Immature natural killer cell (primary cell): ENCODE results near the gene OGFOD2. TPM values are rescaled to one million over a fixed set of nuclear protein-coding genes. Genes with fewer than 3 reads are reported as not detected.
A peak's percentile ranks its signal among the peaks of the same experiment; 100 is the strongest.

Source experiments
- DNase-seq, 3 donors: peaks; one replicate each; pipeline ENCODE4 v3.0.0; 2022; ENCODE audit warnings: mixed read lengths in 1 of 3
- H3K27ac Mint-ChIP-seq, 6 donors: one replicate each; pipeline ENCODE4 v1.8.0; 2020; ENCODE audit warnings: mixed read lengths in 6 of 6, mild to moderate bottlenecking in 5 of 6, inconsistent platforms in 4 of 6, moderate library complexity in 3 of 6
- H3K27me3 Mint-ChIP-seq, 3 donors: one replicate each; pipeline ENCODE4 v1.8.0; 2020 to 2021; ENCODE audit warnings: low read depth in 3 of 3, mild to moderate bottlenecking in 3 of 3, mixed read lengths in 3 of 3, moderate library complexity in 3 of 3, inconsistent platforms in 1 of 3
- H3K36me3 Mint-ChIP-seq, 3 donors: one replicate each; pipeline ENCODE4 v1.8.0; 2020; ENCODE audit warnings: mixed read lengths in 3 of 3, inconsistent platforms in 2 of 3, mild to moderate bottlenecking in 2 of 3
- H3K4me1 Mint-ChIP-seq, 2 donors: one replicate each; pipeline ENCODE4 v1.8.0; 2020; ENCODE audit warnings: inconsistent platforms in 2 of 2, mild to moderate bottlenecking in 2 of 2, mixed read lengths in 2 of 2, moderate library complexity in 1 of 2
- H3K4me3 Mint-ChIP-seq, 5 donors: one replicate each; pipeline ENCODE4 v1.8.0; 2020; ENCODE audit warnings: mild to moderate bottlenecking in 5 of 5, mixed read lengths in 5 of 5, inconsistent platforms in 3 of 5, moderate library complexity in 3 of 5
- H3K9me3 Mint-ChIP-seq, 6 donors: one replicate each; pipeline ENCODE4 v1.8.0; 2020; ENCODE audit warnings: mild to moderate bottlenecking in 6 of 6, mixed read lengths in 6 of 6, inconsistent platforms in 4 of 6, moderate library complexity in 3 of 6
- polyA plus RNA-seq, 3 donors: library from polyadenylated mRNA; unstranded; fragments of 300-500 nt; fragmentation: Illumina TruSeq; gene quantifications; one replicate each; pipeline ENCODE4 v1.2.3, GENCODE V29; 2021

The OGFOD2 gene
- polyA plus RNA-seq, 3 donors from 2014 or later, result 14.4 to 16.6 (median 16.3) TPM

DNA sequence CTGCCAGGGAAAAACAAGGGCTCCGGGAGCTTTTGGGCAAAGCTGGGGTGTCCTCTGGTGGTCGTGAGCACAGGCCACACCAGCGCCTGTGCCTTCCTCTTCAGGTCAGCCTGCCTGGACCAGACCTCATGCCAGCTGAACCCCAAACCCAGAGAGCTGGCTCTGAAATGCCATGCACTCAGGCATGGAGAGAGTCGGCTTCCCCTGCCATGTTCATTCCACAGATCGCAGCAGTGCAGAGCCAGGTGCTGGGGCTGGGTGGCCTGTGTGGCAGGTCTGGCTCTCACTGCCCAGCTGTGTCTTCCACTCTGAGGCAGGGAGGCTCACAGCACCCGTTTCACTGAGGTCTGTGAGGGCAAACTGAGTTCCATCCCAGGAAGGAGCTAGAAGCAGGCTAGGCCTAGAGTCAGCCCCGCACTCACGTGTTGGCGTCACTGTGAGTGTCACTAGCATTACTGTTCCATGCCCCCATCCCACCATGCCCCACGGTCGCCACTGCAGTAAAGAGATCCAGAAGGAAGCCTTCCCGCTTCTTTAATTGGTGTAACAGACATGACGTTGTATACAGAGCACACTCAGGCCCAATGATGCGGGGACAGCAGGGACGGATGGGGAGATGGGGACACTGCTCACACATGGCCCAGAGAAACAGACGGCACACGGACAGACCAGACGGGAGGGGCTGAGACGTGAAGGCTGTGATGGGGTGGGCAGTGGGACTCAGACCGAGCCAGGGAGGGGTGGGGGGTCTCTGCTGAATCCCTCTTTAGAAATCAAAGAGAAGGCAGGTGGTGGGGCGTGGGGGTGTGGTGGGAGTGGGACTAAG, 8.1 kb downstream of the OGFOD2 start:
- DNase-seq, result no peak
- no peaks in the 10 kb centered on the region for H3K9me3 Mint-ChIP-seq
- H3K4me3 Mint-ChIP-seq, result peak overlapping the region; percentile 19 to 65 (median 40)
- peak overlapping the region; percentile 53 to 86 (median 75) for H3K27ac Mint-ChIP-seq
- H3K4me1 Mint-ChIP-seq, result peaks cover 48 to 56% of the 10 kb centered on the region in 2 donors
- peaks cover 0 to 10% (median 3%) of the 10 kb centered on the region in 3 donors for H3K27me3 Mint-ChIP-seq
- H3K36me3 Mint-ChIP-seq, result peaks cover 0 to 11% (median 5%) of the 10 kb centered on the region in 3 donors

DNA sequence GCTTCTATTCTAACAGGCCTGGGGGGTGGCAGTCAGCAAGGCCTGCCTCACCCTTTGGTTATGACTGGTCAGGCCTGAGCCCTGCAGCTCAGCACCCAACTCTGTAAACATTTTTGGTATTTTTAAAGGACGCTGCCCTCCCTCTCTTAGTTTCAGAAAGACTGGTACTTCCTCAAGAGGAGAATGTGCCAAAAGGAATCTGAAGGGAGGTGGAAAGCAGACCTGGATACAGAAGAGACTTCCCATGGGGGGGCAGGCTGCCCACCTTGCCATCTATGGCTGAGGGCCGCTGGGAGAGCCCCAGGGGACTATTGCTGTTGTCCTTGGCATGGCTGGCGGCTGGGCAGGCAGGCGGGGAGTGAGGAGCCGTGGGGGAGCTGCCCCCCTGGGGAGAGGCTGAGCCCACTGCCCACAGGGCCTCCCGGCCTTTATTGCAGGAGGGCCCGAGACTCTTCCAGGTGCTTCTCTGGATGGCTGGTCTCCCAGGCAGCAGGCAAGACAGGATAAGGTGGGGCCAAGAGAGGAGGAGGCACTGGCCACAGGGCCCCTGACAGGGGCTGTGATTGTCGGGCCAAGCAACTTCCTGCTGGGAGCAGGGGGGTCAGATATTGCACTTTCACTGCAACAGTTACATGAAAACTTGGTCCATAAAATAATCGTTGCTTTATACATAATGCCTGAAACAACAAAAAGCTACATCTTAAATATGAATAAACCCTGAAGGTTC, 8.9 kb downstream of the OGFOD2 start:
- Mint-ChIP-seq H3K27me3 (peaks cover 0 to 10% (median 3%) of the 10 kb centered on the region in 3 donors), H3K4me3 (peak overlapping the region; percentile 41 to 65 (median 55)), H3K9me3 (no peaks in the 10 kb centered on the region), H3K4me1 (peaks cover 48 to 54% of the 10 kb centered on the region in 2 donors), H3K36me3 (peaks cover 0 to 11% (median 5%) of the 10 kb centered on the region in 3 donors), H3K27ac (peak overlapping the region; percentile 76 to 86 (median 82))
- no peak for DNase-seq

DNA sequence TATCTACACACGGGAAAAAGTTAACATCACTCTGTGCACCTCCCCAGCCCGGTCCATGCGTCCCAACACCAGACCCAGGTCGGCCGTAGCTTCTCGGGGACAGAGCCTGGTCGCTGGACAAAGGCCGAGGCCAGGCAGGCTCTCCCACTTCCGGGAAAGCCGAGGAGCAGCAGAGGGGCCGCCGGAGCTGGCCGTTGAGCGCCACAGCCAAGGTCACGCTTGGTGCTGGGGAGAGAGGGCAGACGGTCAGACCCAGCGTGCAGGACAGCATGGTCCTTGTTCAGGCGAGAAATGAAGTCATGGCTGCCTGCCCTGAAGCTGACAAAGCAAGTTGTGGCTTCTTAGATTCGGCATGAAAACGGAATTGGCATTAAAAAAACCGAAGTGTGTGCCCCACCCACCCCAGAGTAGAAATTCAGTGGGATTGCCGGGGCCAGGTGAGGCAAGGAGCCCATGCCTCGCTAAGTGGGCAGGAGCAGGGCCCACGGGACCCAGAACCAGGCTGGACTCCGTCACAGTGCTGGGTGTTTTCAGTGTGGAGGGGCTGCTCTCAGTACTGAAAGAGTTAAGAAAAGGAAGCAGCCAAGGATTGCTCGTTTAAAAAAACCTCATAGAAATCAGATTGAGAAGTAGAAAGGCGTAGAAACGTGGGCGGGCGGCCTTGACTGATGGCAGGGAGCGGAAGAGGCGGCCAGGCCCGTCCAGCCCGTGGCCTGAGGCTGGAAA, 9.7 kb downstream of the OGFOD2 start:
- H3K4me3 Mint-ChIP-seq, result peak overlapping the region; percentile 41 to 58 (median 55)
- H3K36me3 Mint-ChIP-seq, result peaks cover 0 to 11% (median 5%) of the 10 kb centered on the region in 3 donors
- H3K4me1 Mint-ChIP-seq, result peaks cover 42 to 49% of the 10 kb centered on the region in 2 donors
- H3K27ac Mint-ChIP-seq, result peak overlapping the region; percentile 76 to 86 (median 82)
- H3K9me3 Mint-ChIP-seq, result no peaks in the 10 kb centered on the region
- H3K27me3 Mint-ChIP-seq, result peaks cover 0 to 10% (median 3%) of the 10 kb centered on the region in 3 donors
- no peak for DNase-seq

DNA sequence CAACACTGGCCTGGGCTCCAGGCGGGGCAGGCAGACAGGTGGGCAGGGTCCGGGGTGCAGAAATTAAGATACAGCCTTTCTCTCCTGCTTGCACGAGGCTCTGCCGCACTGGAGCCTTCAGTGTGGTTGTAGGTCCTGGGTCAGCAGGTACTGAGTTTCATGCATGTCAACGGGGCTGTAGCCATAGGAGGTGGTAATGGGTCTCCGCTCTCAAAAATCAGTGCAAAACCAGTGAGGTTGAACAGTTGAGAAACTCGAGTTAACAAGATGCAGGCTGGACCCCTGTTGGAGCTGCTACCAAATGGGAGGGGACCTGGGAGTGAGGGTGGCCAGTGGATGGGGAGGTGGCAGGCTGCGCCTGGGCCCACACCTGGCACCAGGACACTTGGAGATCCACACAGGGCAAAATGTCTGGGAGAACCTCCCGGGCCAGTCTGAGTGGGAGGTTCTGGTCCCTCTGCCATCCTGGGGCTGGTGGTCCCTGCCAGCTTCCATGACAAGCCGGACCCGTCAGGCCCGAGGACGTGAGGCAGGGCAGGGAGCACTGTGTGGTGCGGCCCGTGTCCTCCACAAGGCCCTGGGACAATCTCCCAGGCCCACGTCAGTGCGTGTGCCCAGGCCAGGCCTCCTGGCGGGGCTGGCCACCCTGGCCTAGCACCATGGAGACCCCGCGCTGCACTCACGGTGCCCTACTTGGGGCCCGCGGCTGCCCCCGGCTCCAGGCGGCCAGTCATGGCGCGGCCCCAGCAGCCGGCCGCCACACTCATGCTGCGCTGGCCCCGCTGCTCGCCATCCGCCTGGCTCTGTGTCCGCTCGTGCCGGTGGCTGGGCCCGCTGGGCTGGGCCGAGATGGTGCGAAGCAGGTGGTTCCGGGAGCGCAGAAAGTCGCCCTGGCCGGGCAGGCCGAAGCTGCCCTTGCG, 10.6 kb downstream of the OGFOD2 start:
- Mint-ChIP-seq H3K27ac (peak overlapping the region in 3 of 6 donors; percentile 17 to 81 (median 28)), H3K27me3 (peaks cover 0 to 5% (median 3%) of the 10 kb centered on the region in 3 donors), H3K36me3 (peaks cover 0 to 11% (median 5%) of the 10 kb centered on the region in 3 donors), H3K9me3 (no peaks in the 10 kb centered on the region), H3K4me3 (peak overlapping the region in 1 of 5 donors; percentile 42), H3K4me1 (peaks cover 38 to 45% of the 10 kb centered on the region in 2 donors)
- no peak for DNase-seq

DNA sequence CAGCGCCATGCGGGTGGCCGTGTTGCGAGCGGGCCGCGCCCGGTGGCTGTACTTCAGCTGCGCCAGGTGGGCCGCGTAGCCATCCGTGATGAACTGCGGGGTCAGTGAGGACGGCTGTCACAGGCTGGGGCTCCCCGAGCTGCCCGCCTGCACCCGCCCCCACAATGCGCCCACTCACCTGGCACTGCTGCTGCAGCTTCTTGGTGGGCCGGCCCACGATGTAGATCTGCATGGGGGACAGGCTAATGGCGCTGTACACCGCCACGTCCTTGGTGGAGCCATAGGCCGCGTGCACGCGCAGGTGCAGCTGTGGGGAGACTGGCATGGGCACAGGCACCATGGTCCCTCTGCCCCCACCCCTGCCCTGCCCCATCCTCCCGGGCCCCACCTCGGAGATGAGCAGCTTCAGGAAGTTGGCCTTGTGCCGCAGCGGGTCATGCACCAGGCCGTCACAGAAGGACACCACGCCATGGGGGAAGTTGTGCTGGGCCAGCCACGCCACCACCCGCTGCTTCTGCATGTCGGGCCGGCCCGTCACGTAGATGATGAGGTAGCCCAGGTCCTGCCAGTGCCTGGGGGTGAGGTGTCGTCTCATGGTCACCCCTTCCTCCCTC, 11.3 kb downstream of the OGFOD2 start:
- Mint-ChIP-seq H3K27ac (no peak overlapping the region), H3K27me3 (peaks cover 0 to 7% (median 3%) of the 10 kb centered on the region in 3 donors), H3K36me3 (peaks cover 0 to 11% (median 5%) of the 10 kb centered on the region in 3 donors), H3K9me3 (no peaks in the 10 kb centered on the region), H3K4me1 (peaks cover 38 to 40% of the 10 kb centered on the region in 2 donors), H3K4me3 (no peak overlapping the region)
- DNase-seq, result no peak

DNA sequence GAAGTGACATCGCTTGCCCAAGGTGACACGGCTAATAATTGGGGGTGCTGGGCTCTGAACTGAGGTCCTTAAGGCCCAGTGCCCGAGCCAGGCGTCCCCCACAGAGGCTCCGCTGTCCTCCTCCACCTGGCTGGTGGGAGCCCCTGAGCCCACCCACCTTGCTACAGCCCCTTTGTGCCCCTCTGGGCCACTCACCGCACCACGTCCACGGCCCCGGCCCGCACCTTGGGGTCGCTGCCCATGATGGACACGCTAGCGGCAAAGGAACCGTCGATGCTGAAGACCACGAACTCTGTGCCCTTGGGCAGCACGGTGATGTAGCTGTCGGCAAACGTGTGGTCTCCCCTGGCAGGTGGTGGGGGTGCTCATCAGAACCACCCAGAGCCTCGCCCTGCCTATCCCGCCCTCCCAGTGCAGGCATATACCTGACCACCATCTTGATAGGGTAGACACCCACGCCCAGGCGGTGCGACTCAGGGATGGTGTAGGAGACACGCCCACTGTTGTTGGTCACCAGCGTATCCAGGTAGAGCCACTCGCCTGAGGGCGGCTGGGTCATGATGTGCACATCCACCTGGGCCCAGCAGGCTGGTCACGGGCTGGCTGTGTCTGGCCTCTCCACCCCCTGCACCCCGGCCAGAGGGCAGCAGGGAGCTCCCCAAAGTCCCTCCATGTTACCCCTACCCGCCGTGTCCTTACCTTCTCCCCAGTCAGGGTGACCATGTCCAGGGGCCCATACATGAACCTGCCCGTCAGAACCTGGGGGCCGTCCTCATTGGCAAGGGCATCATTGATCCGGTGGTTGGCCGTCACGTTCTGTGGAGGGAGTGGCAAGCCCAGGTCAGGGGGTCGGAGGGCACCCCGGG, 12.3 kb downstream of the OGFOD2 start:
- peaks cover 0 to 11% (median 5%) of the 10 kb centered on the region in 3 donors for H3K36me3 Mint-ChIP-seq
- peak overlapping the region in 1 of 6 donors; percentile 23 for H3K27ac Mint-ChIP-seq
- H3K4me3 Mint-ChIP-seq, result no peak overlapping the region
- H3K27me3 Mint-ChIP-seq, result peaks cover 0 to 6% (median 3%) of the 10 kb centered on the region in 3 donors
- DNase-seq, result no peak
- peaks cover 28 to 31% of the 10 kb centered on the region in 2 donors for H3K4me1 Mint-ChIP-seq
- H3K9me3 Mint-ChIP-seq, result no peaks in the 10 kb centered on the region

DNA sequence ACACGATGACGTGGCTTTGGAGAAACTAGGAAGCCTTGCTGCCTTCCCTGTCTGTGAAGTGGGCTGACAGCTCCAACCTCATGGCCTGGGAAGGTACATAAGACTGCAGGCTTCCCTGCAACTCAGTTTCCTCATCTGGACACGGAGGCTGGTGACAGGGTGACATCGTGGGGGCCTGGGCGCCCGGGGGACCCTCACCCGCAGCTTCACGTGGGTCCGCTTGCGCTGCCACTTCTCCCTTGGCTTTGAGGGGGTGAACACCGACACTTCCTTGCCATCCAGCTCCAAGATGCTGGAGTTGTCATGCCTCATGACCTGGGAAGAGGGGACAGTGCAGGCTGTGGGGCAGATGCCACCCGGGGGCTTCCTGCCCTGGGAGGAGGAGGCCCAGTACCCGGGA, 13.0 kb downstream of the OGFOD2 start:
- Mint-ChIP-seq H3K36me3 (peaks cover 0 to 11% (median 5%) of the 10 kb centered on the region in 3 donors), H3K27me3 (peaks cover 0 to 5% (median 0%) of the 10 kb centered on the region in 3 donors)
- no peak for DNase-seq

DNA sequence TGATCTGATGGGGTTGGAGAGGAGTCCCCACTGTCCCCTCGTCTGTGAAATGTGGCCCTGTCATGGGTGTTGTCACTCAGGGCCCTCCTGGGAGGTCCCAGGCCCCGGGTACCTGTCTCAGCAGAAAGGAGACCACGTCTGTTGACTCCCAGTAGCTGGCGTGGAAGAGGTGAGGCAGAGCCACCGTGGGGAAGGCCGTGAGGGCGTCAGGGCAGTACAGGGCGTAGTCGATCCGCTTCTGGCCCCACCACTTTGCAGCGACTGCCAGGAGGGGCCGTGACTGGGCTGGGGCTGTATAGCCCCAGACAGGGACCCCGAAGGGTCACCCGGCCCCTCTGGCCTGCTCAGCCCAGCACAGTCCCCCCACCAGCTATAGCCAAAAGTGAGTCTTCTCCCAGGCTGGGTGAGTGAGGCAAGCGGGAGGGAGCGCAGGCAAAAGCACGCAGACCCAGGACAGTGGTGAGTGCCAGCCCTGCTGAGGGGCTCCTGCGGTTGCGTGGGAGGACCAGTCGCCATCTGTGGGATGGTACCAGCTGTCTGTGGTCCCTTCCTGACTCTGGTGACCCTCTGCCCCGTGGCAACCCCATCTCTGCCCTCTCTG, 13.7 kb downstream of the OGFOD2 start:
- H3K4me1 Mint-ChIP-seq, result peaks cover 16 to 17% of the 10 kb centered on the region in 2 donors
- H3K27ac Mint-ChIP-seq, result no peak overlapping the region
- no peak overlapping the region for H3K4me3 Mint-ChIP-seq
- H3K9me3 Mint-ChIP-seq, result no peaks in the 10 kb centered on the region
- peaks cover 0 to 5% (median 0%) of the 10 kb centered on the region in 3 donors for H3K27me3 Mint-ChIP-seq
- DNase-seq, result no peak
- H3K36me3 Mint-ChIP-seq, result peaks cover 0 to 11% (median 5%) of the 10 kb centered on the region in 3 donors

More for the DNA sequence above, 13.0 kb downstream of the OGFOD2 start:
- Mint-ChIP-seq H3K4me1 (peaks cover 22 to 23% of the 10 kb centered on the region in 2 donors), H3K27ac (no peak overlapping the region), H3K9me3 (no peaks in the 10 kb centered on the region), H3K4me3 (no peak overlapping the region)

DNA sequence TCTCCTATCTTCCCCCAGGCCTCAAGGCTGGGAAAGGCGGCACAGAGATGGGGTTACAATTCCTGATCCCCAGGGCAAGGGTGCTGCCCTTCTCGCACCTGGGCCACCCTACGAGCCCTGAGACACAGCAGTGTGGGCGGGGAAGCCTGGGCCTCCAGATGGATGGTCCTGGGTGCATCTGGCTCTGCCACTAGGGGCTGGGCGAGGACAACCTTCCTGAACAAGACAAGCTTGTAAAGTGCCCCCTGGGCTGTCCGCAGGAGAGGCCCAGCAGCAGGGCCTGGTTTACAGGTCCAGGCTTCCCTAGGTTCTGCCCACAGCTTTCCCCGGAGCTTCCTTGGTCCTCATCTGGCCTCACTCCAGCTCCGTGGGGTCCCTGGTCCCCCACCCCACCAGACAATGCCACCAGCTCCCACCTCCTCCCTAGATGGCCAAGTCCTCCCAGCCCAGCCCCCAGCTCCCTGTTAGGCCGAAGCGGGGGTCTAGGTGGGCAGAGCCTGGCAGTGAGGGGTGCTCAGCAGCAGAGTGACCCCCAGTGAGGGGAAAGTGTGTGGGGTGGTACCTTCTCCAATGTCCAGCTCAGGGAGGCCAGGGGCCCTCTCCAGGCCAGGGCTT, 14.3 kb downstream of the OGFOD2 start:
- Mint-ChIP-seq H3K27ac (no peak overlapping the region), H3K9me3 (no peaks in the 10 kb centered on the region), H3K36me3 (peaks cover 0 to 8% (median 5%) of the 10 kb centered on the region in 3 donors), H3K4me3 (no peak overlapping the region), H3K27me3 (peaks cover 0 to 5% (median 0%) of the 10 kb centered on the region in 3 donors), H3K4me1 (peaks cover 9 to 11% of the 10 kb centered on the region in 2 donors)
- DNase-seq, result no peak

DNA sequence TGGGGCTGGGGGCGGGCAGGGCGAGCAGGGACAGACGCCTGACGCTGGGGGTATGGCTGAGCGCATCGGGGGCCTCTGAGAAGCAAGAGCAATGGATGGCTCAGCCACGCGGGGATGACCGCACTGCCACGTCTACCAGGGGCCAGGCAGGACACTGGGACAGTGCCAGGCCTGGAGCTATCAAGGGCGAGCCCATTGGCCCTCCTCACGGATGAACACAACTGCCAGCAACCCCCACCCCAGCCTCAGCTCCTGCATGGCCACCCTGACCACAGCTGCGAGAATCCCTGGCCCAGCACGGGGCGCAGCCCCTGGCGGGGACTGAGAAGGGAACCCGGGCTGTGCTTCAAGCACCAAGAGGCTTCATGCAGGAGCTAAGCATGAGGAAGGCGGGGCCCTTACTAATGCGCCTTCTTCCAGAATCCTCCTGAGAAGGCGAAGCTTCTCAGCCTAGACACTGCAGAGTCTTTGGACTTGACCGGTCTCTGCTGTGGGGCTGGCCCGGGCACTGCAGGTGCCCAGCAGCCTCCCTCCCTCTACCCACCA, 14.9 kb downstream of the OGFOD2 start:
- DNase-seq, result no peak
- Mint-ChIP-seq H3K9me3 (no peaks in the 10 kb centered on the region), H3K4me1 (peaks cover 3 to 5% of the 10 kb centered on the region in 2 donors), H3K27ac (no peak overlapping the region), H3K4me3 (no peak overlapping the region), H3K27me3 (peaks cover 0 to 5% (median 0%) of the 10 kb centered on the region in 3 donors), H3K36me3 (peaks cover 0 to 5% (median 2%) of the 10 kb centered on the region in 3 donors)

DNA sequence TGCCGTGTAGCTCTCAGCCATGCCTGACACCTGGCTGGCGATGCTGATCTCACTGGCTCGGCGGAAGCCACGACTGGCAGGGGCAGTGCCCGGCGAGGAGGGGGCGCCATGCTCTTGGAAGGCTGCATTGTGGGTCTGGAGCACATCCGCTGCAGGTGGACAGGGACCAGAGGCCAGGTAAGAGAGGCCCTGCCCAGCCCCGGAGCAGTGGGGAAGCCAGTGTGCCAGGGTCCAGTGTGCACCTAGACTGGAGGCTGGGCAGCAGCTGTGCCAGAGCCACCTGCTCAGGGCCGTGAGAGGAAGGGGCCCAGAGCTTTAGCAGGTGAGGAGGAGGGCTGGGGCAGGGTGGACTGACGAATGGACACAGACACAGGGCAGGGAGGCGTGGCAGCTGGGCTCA, 15.5 kb downstream of the OGFOD2 start:
- H3K36me3 Mint-ChIP-seq, result no peaks in the 10 kb centered on the region
- H3K4me3 Mint-ChIP-seq, result no peak overlapping the region
- no peaks in the 10 kb centered on the region for H3K4me1 Mint-ChIP-seq
- H3K27me3 Mint-ChIP-seq, result peaks cover 0 to 5% (median 0%) of the 10 kb centered on the region in 3 donors
- no peak overlapping the region for H3K27ac Mint-ChIP-seq
- no peak for DNase-seq
- H3K9me3 Mint-ChIP-seq, result no peaks in the 10 kb centered on the region
